HepG2 (cell line): ENCODE data around the gene B4GALT4.

Experiments
- ATF2 ChIP-seq: sonication (generic); formaldehyde crosslinking; IDR thresholded peaks from 2 replicates; pipeline ENCODE4 v1.4.0; 2020; ENCODE audit warnings: missing genetic modification reagents
- ZNF354B ChIP-seq: sonication (generic); formaldehyde crosslinking; IDR thresholded peaks from 2 replicates; pipeline ENCODE4 v1.8.0; 2022; ENCODE audit warnings: mild to moderate bottlenecking, missing genetic modification reagents

DNA sequence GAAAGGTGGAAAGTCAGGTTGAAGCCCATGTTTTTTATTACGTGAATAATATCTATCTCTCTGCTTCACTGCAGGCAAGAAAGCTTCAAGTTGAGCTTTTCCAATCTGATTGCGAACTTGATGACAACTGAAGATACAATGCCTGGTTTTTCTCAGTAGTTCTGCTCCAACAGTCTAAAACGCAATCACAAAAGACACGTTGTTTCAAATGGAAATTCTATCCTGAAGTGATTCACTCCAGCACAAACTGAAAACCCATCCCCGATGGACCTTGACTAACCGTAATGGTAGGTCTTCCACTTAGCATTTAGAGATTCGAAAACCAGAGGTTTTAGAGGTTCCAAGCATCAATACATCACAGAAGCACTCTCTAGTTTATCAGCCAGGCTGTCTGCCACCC, 10.6 kb downstream of the B4GALT4 start:
- TF ChIP-seq ZNF354B, result no peak
- TF ChIP-seq ATF2, result no peak
